Hepatocyte (in vitro differentiated cells): ENCODE results near the gene DZIP1. TPM values are rescaled to one million over a fixed set of nuclear protein-coding genes. Genes with fewer than 3 reads are reported as not detected.

ENCODE experiments used
- DNase-seq: peaks from one replicate; pipeline ENCODE4 v3.0.0-alpha.2; 2016; ENCODE audit warnings: low spot score
- H2AFZ ChIP-seq: fragments of 200-600 bp; sonication (generic); 2 replicates; pipeline ENCODE4 v1.6.0; 2016; ENCODE audit warnings: antibody characterized with exemption, mild to moderate bottlenecking
- H3K27ac ChIP-seq: fragments of 200-600 bp; sonication (generic); 2 replicates; pipeline ENCODE4 v1.5.1; 2016; ENCODE audit warnings: mild to moderate bottlenecking
- H3K27me3 ChIP-seq: fragments of 200-600 bp; sonication (generic); 2 replicates; pipeline ENCODE4 v1.6.1; 2016
- H3K36me3 ChIP-seq: fragments of 200-600 bp; sonication (generic); replicated peaks from 2 replicates; pipeline ENCODE4 v1.5.1; 2016; ENCODE audit warnings: low read depth; ENCODE audit not compliant: insufficient read depth
- H3K4me1 ChIP-seq: fragments of 200-600 bp; sonication (generic); 2 replicates; pipeline ENCODE4 v1.5.1; 2016; ENCODE audit warnings: mild to moderate bottlenecking, moderate library complexity; ENCODE audit not compliant: insufficient read depth
- H3K4me2 ChIP-seq: fragments of 200-600 bp; sonication (generic); 2 replicates; pipeline ENCODE4 v1.6.0; 2016
- H3K4me3 ChIP-seq: fragments of 200-600 bp; sonication (generic); 2 replicates; pipeline ENCODE4 v1.5.1; 2016; ENCODE audit warnings: mild to moderate bottlenecking
- H3K79me2 ChIP-seq: fragments of 200-600 bp; sonication (generic); 2 replicates; pipeline ENCODE4 v1.6.0; 2017; ENCODE audit warnings: mild to moderate bottlenecking
- H3K9me2 ChIP-seq: fragments of 200-600 bp; sonication (generic); replicated peaks from 2 replicates; pipeline ENCODE4 v1.6.0; 2017; ENCODE audit warnings: mild to moderate bottlenecking; ENCODE audit not compliant: insufficient read depth
- H3K9me3 ChIP-seq: fragments of 200-600 bp; sonication (generic); 2 replicates; pipeline ENCODE4 v1.5.1; 2016; ENCODE audit warnings: low read depth, mild to moderate bottlenecking
- H4K20me1 ChIP-seq: fragments of 200-600 bp; sonication (generic); 2 replicates; pipeline ENCODE4 v1.6.0; 2016; ENCODE audit warnings: mild to moderate bottlenecking; ENCODE audit not compliant: insufficient read depth, poor library complexity, severe bottlenecking
- EZH2 ChIP-seq: fragments of 200-600 bp; sonication (generic); IDR thresholded peaks from 2 replicates; pipeline ENCODE4 v1.6.1; 2016; ENCODE audit warnings: antibody characterized with exemption, mild to moderate bottlenecking, borderline replicate concordance
- EZH2phosphoT487 ChIP-seq: fragments of 200-600 bp; sonication (generic); IDR thresholded peaks from one replicate; pipeline ENCODE4 v1.6.1; 2018; ENCODE audit warnings: antibody characterized with exemption, mild to moderate bottlenecking, low read depth, moderate library complexity; ENCODE audit not compliant: unreplicated experiment, severe bottlenecking
- whole genome bisulfite sequencing: methylation state at CpG from one replicate; pipeline ENCODE4 v1.1.6; 2016; ENCODE audit warnings: low lambda C conversion rate; ENCODE audit errors: missing lambda C conversion rate; 5-methylcytosine and 5-hydroxymethylcytosine counted together
- polyA plus RNA-seq: library from polyadenylated mRNA; unstranded; fragments of >200 nt; fragmentation: Nextera tagmentation; extraction: Ambion mirVana; gene quantifications from 2 replicates; pipeline ENCODE4 v1.2.1, GENCODE V29; 2016
- total RNA-seq: library from RNA; depleted of rRNA; stranded (reverse); fragments of >200 nt; gene quantifications from 2 replicates; pipeline ENCODE4 v1.2.3, GENCODE V29; 2014
- TF ChIP-seq, protein P1 (sequence below): fragments of 200-600 bp; sonication (generic); IDR thresholded peaks from 2 replicates; pipeline ENCODE4 v1.5.1; 2016; ENCODE audit warnings: antibody characterized with exemption, mild to moderate bottlenecking; ENCODE audit not compliant: poor library complexity

Gene DZIP1
- total and polyA plus RNA-seq, 2 experiments from 2014 or later: 7.2 to 23.2 TPM

DNA sequence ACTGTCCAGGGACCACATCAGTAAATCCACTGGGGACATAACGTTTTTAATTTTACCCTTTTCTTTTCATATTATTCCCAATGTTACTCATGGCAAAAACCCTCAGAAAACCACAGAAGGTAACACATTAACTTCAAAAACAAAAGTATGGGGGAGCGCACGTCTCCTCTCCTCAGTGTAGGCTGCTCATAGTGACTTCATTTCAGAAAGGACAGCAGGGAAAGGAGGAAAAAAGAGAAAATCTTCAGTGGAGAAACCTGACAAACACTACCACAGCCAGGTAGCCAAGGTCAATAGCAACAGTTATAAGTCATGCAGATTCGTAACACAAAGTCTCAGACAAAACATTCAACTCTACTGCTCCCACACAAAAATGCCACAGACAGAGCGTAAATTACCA, 21.4 kb downstream of the DZIP1 start:
- TF ChIP-seq EZH2phosphoT487: no peak
- no peak for TF ChIP-seq EZH2
- TF ChIP-seq, protein P1, sequence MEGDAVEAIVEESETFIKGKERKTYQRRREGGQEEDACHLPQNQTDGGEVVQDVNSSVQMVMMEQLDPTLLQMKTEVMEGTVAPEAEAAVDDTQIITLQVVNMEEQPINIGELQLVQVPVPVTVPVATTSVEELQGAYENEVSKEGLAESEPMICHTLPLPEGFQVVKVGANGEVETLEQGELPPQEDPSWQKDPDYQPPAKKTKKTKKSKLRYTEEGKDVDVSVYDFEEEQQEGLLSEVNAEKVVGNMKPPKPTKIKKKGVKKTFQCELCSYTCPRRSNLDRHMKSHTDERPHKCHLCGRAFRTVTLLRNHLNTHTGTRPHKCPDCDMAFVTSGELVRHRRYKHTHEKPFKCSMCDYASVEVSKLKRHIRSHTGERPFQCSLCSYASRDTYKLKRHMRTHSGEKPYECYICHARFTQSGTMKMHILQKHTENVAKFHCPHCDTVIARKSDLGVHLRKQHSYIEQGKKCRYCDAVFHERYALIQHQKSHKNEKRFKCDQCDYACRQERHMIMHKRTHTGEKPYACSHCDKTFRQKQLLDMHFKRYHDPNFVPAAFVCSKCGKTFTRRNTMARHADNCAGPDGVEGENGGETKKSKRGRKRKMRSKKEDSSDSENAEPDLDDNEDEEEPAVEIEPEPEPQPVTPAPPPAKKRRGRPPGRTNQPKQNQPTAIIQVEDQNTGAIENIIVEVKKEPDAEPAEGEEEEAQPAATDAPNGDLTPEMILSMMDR: no peak
- no peaks in the 10 kb centered on the region for H3K79me2 ChIP-seq
- H3K4me3 ChIP-seq: no peak overlapping the region
- no peaks in the 10 kb centered on the region for H3K9me3 ChIP-seq
- H3K36me3 ChIP-seq: no peaks in the 10 kb centered on the region
- H3K9me2 ChIP-seq: no peaks in the 10 kb centered on the region
- no peak overlapping the region for H3K27ac ChIP-seq
- DNase-seq: no peak
- no peaks in the 10 kb centered on the region for H3K27me3 ChIP-seq
- H3K4me1 ChIP-seq: no peaks in the 10 kb centered on the region
- H3K4me2 ChIP-seq: no peak overlapping the region
- H4K20me1 ChIP-seq: no peaks in the 10 kb centered on the region
- no peak overlapping the region for H2AFZ ChIP-seq
- WGBS: 56% methylated on average over 5 of the region's 5 CpGs

GRCh38 chr13:95620825-95621498, 23.5 kb downstream of the DZIP1 start:
- H3K9me2 ChIP-seq: no peaks in the 10 kb centered on the region
- H3K79me2 ChIP-seq: no peaks in the 10 kb centered on the region
- TF ChIP-seq, protein P1: no peak
- TF ChIP-seq EZH2phosphoT487: no peak
- no peak for TF ChIP-seq EZH2
- H3K27ac ChIP-seq: no peak overlapping the region
- no peaks in the 10 kb centered on the region for H3K4me1 ChIP-seq
- no peak overlapping the region for H2AFZ ChIP-seq
- no peak for DNase-seq
- H3K27me3 ChIP-seq: no peaks in the 10 kb centered on the region
- no peaks in the 10 kb centered on the region for H3K36me3 ChIP-seq
- H3K9me3 ChIP-seq: no peaks in the 10 kb centered on the region
- H4K20me1 ChIP-seq: no peaks in the 10 kb centered on the region
- no peak overlapping the region for H3K4me3 ChIP-seq
- H3K4me2 ChIP-seq: no peak overlapping the region
- WGBS: 92% methylated on average over 10 of the region's 10 CpGs

DNA sequence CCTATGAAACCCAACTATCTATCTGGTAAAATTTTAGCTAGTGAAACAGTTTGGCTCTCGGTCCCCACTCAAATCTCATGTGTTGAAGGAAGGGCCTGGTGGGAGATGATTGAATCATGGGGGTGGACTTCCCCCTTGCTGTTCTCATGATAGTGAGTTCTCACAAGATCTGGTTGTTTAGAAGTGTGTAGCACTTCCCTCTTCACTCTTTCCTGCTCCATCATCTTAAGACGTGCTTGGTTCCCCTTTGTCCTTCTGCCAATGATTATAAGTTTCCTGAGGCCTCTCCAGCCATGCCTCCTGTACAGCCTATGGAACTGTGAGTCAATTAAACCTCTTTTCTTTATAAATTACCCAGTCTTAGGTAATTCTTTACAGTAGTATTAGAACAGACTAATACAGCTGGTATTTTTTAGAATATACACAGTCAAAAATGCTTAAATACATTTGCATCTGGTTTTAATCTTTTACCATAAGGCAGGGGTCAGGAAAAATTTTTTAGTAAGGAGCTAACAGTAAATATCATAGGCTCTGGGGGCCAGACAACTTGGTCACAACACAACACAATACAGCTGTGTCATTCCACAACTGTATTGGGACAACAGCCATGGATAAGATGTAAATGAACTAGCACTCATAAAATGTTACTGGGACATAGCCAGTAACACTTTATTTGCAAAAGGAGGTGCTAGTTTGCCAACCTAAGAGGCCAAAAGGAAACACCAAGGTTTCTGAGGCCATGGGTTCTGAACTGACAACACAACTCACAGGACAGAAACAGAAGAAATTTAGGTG, 24.3 kb downstream of the DZIP1 start:
- H3K79me2 ChIP-seq: no peaks in the 10 kb centered on the region
- H3K27ac ChIP-seq: no peak overlapping the region
- H3K36me3 ChIP-seq: no peaks in the 10 kb centered on the region
- H3K9me2 ChIP-seq: no peaks in the 10 kb centered on the region
- no peak overlapping the region for H3K4me2 ChIP-seq
- H3K4me3 ChIP-seq: no peak overlapping the region
- TF ChIP-seq EZH2 (no peak), EZH2phosphoT487 (no peak)
- TF ChIP-seq, protein P1: no peak
- DNase-seq: no peak
- H2AFZ ChIP-seq: no peak overlapping the region
- WGBS: 85% methylated on average over 2 of the region's 2 CpGs
- H3K27me3 ChIP-seq: no peaks in the 10 kb centered on the region
- H3K9me3 ChIP-seq: no peaks in the 10 kb centered on the region
- H3K4me1 ChIP-seq: no peaks in the 10 kb centered on the region
- no peaks in the 10 kb centered on the region for H4K20me1 ChIP-seq
